Panc1 (cell line): ENCODE results near the gene PAX5. TPM values are rescaled to one million over a fixed set of nuclear protein-coding genes. Genes with fewer than 3 reads are reported as not detected.
"Not testable (repeated sequence)": the region's sequence is repeated elsewhere in the genome, so short reads cannot be mapped to it uniquely, and the experiment has no call there.

ENCODE experiments used
- ATAC-seq: fragments of 200-7000 bp; cut with Tn5 transposase; 2 replicates; pipeline ENCODE4 v1.9.1; 2020; ENCODE audit warnings: mild to moderate bottlenecking, moderate library complexity
- BruUV-seq: library from RNA; stranded (reverse); fragments of 400-500 nt; replicated peaks from 2 replicates; lab custom pipeline; 2021; lab: Mats Ljungman, UMichigan
- CTCF ChIA-PET: fragments of 300-600 bp; sonication (Branson Sonifier 250); formaldehyde crosslinking; loops from one replicate; lab custom pipeline; 2022; ENCODE audit warnings: antibody characterized with exemption; lab: Charles Lee
- POLR2A ChIA-PET: fragments of 300-600 bp; sonication (Branson Sonifier 250); formaldehyde crosslinking; loops from one replicate; lab custom pipeline; 2022; ENCODE audit warnings: antibody characterized with exemption; lab: Charles Lee
- DNase-seq: peaks from one replicate; pipeline ENCODE4 v3.0.0-alpha.2; 2010; ENCODE audit warnings: low read depth, low spot score
- H3K27ac ChIP-seq: 2 replicates; pipeline ENCODE4 v1.5.1; 2011; ENCODE audit warnings: mild to moderate bottlenecking, low read length, inconsistent platforms
- H3K27me3 ChIP-seq: fragments of 200-500 bp; sonication (Bioruptor generic); 2 replicates; pipeline ENCODE4 v1.6.0; 2014; ENCODE audit warnings: low read length, inconsistent platforms; ENCODE audit not compliant: control insufficient read depth, insufficient read depth
- H3K36me3 ChIP-seq: fragments of 200-500 bp; sonication (Bioruptor generic); 2 replicates; pipeline ENCODE4 v1.5.1; 2014; ENCODE audit warnings: inconsistent platforms, mild to moderate bottlenecking, low read length, moderate library complexity; ENCODE audit not compliant: control insufficient read depth, insufficient read depth
- H3K4me1 ChIP-seq: 2 replicates; pipeline ENCODE4 v1.5.1; 2011; ENCODE audit warnings: inconsistent platforms, mild to moderate bottlenecking, low read length, moderate library complexity; ENCODE audit not compliant: control insufficient read depth, insufficient read depth
- H3K4me3 ChIP-seq, 2 experiments: 2 replicates each; pipeline ENCODE4 v1.5.1; 2011 to 2012; ENCODE audit warnings: low read depth in 2 of 2, low read length in 2 of 2, mild to moderate bottlenecking in 2 of 2, inconsistent platforms in 1 of 2, moderate library complexity in 1 of 2
- H3K9me3 ChIP-seq: fragments of 200-500 bp; sonication (Bioruptor generic); 2 replicates; pipeline ENCODE4 v1.5.1; 2014; ENCODE audit warnings: low read depth, mild to moderate bottlenecking, inconsistent platforms, low read length, moderate library complexity; ENCODE audit not compliant: control insufficient read depth, insufficient read depth
- POLR2AphosphoS5 ChIP-seq: IDR thresholded peaks from 2 replicates; pipeline ENCODE4 v1.6.1; 2012; ENCODE audit warnings: mild to moderate bottlenecking, low read depth, low read length, moderate library complexity
- SIN3A ChIP-seq: IDR thresholded peaks from 2 replicates; pipeline ENCODE4 v1.6.1; 2012; ENCODE audit warnings: low read depth, mild to moderate bottlenecking, low read length, moderate library complexity, borderline replicate concordance; ENCODE audit not compliant: insufficient read depth
- TCF7L2 ChIP-seq: IDR thresholded peaks from 2 replicates; pipeline ENCODE4 v1.6.1; 2011; ENCODE audit warnings: mild to moderate bottlenecking, low read depth, low read length, inconsistent platforms
- in situ Hi-C: cut with HindIII; loops from 2 replicates; pipeline ENCODE4 v1.10.0; 2016; ENCODE audit warnings: low sequenced_read_pairs, low pct_unique_long_range_greater_than_20kb
- intact Hi-C: fragments of 100-400 bp; cut with micrococcal nuclease; formaldehyde crosslinking; loops from one replicate; pipeline ENCODE4 v1.10.0; 2022; ENCODE audit not compliant: unreplicated experiment
- total RNA-seq: library from RNA; stranded (reverse); gene quantifications from one replicate; pipeline ENCODE4 v1.2.1, GENCODE V29; 2021; ENCODE audit not compliant: unreplicated experiment
- TF ChIP-seq, protein P1 (sequence below): fragments of 450-650 bp; IDR thresholded peaks from 2 replicates; pipeline ENCODE4 v1.5.1; 2017; ENCODE audit warnings: mild to moderate bottlenecking
- TF ChIP-seq, protein P2 (sequence below), 2 experiments: IDR thresholded peaks; 2 replicates each; pipeline ENCODE4 v1.6.1; 2011 to 2012; ENCODE audit warnings: low read depth in 2 of 2, control low read depth in 1 of 2, low read length in 1 of 2, mild to moderate bottlenecking in 1 of 2, moderate library complexity in 1 of 2; ENCODE audit not compliant: insufficient read depth in 1 of 2

Gene PAX5
- total RNA-seq, 1 experiment from 2014 or later = 0.39 TPM

GRCh38 chr9:37056046-37056920 lies 22.2 kb upstream of the PAX5 start:
- H3K36me3 ChIP-seq = no peaks in the 10 kb centered on the region
- no peak overlapping the region for H3K27ac ChIP-seq
- H3K4me3 ChIP-seq = no peak overlapping the region
- ChIA-PET POLR2A (no interaction called here), CTCF (no interaction called here)
- peaks cover 48% of the 10 kb centered on the region for H3K27me3 ChIP-seq
- in situ Hi-C loops = no loop called here
- BruUV-seq = no TSS peak
- TF ChIP-seq TCF7L2 = no peak
- no peak for TF ChIP-seq SIN3A
- TF ChIP-seq, protein P1, sequence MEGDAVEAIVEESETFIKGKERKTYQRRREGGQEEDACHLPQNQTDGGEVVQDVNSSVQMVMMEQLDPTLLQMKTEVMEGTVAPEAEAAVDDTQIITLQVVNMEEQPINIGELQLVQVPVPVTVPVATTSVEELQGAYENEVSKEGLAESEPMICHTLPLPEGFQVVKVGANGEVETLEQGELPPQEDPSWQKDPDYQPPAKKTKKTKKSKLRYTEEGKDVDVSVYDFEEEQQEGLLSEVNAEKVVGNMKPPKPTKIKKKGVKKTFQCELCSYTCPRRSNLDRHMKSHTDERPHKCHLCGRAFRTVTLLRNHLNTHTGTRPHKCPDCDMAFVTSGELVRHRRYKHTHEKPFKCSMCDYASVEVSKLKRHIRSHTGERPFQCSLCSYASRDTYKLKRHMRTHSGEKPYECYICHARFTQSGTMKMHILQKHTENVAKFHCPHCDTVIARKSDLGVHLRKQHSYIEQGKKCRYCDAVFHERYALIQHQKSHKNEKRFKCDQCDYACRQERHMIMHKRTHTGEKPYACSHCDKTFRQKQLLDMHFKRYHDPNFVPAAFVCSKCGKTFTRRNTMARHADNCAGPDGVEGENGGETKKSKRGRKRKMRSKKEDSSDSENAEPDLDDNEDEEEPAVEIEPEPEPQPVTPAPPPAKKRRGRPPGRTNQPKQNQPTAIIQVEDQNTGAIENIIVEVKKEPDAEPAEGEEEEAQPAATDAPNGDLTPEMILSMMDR = no peak
- no peak for TF ChIP-seq POLR2AphosphoS5
- TF ChIP-seq, protein P2, sequence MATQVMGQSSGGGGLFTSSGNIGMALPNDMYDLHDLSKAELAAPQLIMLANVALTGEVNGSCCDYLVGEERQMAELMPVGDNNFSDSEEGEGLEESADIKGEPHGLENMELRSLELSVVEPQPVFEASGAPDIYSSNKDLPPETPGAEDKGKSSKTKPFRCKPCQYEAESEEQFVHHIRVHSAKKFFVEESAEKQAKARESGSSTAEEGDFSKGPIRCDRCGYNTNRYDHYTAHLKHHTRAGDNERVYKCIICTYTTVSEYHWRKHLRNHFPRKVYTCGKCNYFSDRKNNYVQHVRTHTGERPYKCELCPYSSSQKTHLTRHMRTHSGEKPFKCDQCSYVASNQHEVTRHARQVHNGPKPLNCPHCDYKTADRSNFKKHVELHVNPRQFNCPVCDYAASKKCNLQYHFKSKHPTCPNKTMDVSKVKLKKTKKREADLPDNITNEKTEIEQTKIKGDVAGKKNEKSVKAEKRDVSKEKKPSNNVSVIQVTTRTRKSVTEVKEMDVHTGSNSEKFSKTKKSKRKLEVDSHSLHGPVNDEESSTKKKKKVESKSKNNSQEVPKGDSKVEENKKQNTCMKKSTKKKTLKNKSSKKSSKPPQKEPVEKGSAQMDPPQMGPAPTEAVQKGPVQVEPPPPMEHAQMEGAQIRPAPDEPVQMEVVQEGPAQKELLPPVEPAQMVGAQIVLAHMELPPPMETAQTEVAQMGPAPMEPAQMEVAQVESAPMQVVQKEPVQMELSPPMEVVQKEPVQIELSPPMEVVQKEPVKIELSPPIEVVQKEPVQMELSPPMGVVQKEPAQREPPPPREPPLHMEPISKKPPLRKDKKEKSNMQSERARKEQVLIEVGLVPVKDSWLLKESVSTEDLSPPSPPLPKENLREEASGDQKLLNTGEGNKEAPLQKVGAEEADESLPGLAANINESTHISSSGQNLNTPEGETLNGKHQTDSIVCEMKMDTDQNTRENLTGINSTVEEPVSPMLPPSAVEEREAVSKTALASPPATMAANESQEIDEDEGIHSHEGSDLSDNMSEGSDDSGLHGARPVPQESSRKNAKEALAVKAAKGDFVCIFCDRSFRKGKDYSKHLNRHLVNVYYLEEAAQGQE (IDR thresholded peaks at IDR 0.05; ENCODE audit: insufficient read depth in 1 of 2, low read depth in 2 of 2, low read length in 1 of 2) = no peak
- no peaks in the 10 kb centered on the region for H3K9me3 ChIP-seq
- intact Hi-C loops = no loop called here
- ATAC-seq (no peak), DNase-seq (no peak)
- no peaks in the 10 kb centered on the region for H3K4me1 ChIP-seq

GRCh38 chr9:37054363-37054720 lies 20.3 kb upstream of the PAX5 start:
- in situ Hi-C loops, H3K4me3 ChIP-seq, intact Hi-C loops, H3K4me1 ChIP-seq, ATAC-seq, H3K36me3 ChIP-seq, BruUV-seq, H3K9me3 ChIP-seq, H3K27ac ChIP-seq, DNase-seq, POLR2A ChIA-PET: not testable (repeated sequence)
- CTCF ChIA-PET = interaction anchor here (0.9 kb wide), 1 partner anchor 17 kb away, joined by 3 read pairs; no protein-coding TSS in a partner anchor
- peaks cover 66% of the 10 kb centered on the region for H3K27me3 ChIP-seq
